Loucy (cell line): Measurements from ENCODE around the gene MFN1.

Experiments
- H2AFZ ChIP-seq: fragments of 200-600 bp; sonication (generic); 2 replicates; pipeline ENCODE4 v1.6.0; 2016; ENCODE audit warnings: antibody characterized with exemption, mild to moderate bottlenecking, low read length, moderate library complexity
- H3F3A ChIP-seq: fragments of 200-600 bp; 2 replicates; pipeline ENCODE4 v1.6.0; 2016; ENCODE audit warnings: antibody characterized with exemption, low read depth, mild to moderate bottlenecking
- H3K27me3 ChIP-seq: fragments of 200-600 bp; sonication (generic); 2 replicates; pipeline ENCODE4 v1.6.1; 2014; ENCODE audit warnings: low read length, mild to moderate bottlenecking; ENCODE audit not compliant: insufficient read depth, poor library complexity, severe bottlenecking
- H3K36me3 ChIP-seq: fragments of 200-600 bp; sonication (generic); 2 replicates; pipeline ENCODE4 v1.6.1; 2016; ENCODE audit warnings: low read length; ENCODE audit not compliant: insufficient read depth
- H3K4me1 ChIP-seq: fragments of 200-600 bp; sonication (generic); 2 replicates; pipeline ENCODE4 v1.5.1; 2014; ENCODE audit warnings: low read length, mild to moderate bottlenecking; ENCODE audit not compliant: insufficient read depth, poor library complexity, severe bottlenecking
- H3K4me2 ChIP-seq: fragments of 200-600 bp; sonication (generic); 2 replicates; pipeline ENCODE4 v1.6.0; 2014; ENCODE audit warnings: antibody characterized with exemption, low read length, low read depth, mild to moderate bottlenecking; ENCODE audit not compliant: poor library complexity, severe bottlenecking
- H3K4me3 ChIP-seq: fragments of 200-600 bp; sonication (generic); 2 replicates; pipeline ENCODE4 v1.5.1; 2014; ENCODE audit warnings: low read length, mild to moderate bottlenecking, mixed read lengths; ENCODE audit not compliant: poor library complexity, severe bottlenecking
- H3K79me2 ChIP-seq: fragments of 200-600 bp; sonication (generic); 2 replicates; pipeline ENCODE4 v1.6.1; 2014; ENCODE audit warnings: low read length; ENCODE audit not compliant: insufficient read depth
- H3K9ac ChIP-seq: fragments of 200-600 bp; sonication (generic); 2 replicates; pipeline ENCODE4 v1.6.0; 2014; ENCODE audit warnings: mild to moderate bottlenecking, low read depth, low read length, moderate library complexity; ENCODE audit not compliant: poor library complexity, severe bottlenecking
- H3K9me2 ChIP-seq: fragments of 200-600 bp; sonication (generic); replicated peaks from 2 replicates; pipeline ENCODE4 v1.6.1; 2016; ENCODE audit warnings: low read depth, low read length, mixed read lengths
- H3K9me3 ChIP-seq: fragments of 200-600 bp; sonication (generic); 2 replicates; pipeline ENCODE4 v1.6.1; 2014; ENCODE audit warnings: mild to moderate bottlenecking, antibody characterized with exemption, low read length, low read depth; ENCODE audit not compliant: insufficient read depth
- H4K20me1 ChIP-seq: fragments of 200-600 bp; sonication (generic); 2 replicates; pipeline ENCODE4 v1.6.0; 2014; ENCODE audit warnings: antibody characterized with exemption, low read length, mild to moderate bottlenecking; ENCODE audit not compliant: insufficient read depth, poor library complexity, severe bottlenecking
- EZH2phosphoT487 ChIP-seq: fragments of 200-600 bp; IDR thresholded peaks from 2 replicates; pipeline ENCODE4 v1.6.1; 2018; ENCODE audit warnings: antibody characterized with exemption, mild to moderate bottlenecking, moderate library complexity, borderline replicate concordance
- TF ChIP-seq, protein P1 (sequence below): fragments of 200-600 bp; sonication (generic); conservative IDR thresholded peaks from 2 replicates; pipeline ENCODE4 v1.5.1; 2014; ENCODE audit warnings: mild to moderate bottlenecking, antibody characterized with exemption, low read length

Gene MFN1

DNA sequence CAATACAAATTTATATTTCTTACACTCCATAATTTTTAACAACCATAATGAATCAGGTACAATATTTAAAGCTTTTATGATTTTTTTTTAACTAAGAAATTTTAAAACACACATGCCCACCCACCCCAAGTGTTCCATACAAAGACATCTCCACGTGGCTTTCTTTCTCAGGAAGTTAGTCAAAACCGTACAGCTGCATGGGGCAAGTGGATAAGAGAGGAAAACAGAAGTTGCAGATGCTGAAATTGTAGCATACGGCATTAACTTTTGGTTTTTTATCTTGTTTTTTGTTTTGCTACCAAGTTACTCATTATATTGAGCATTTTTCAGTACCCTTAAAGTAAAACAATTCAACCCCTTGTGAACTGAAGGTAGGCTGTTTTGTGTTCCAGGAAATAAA is 89.0 kb downstream of the MFN1 start:
- Histone ChIP-seq H3K9me2 (no peaks in the 10 kb centered on the region), H3K4me2 (peak overlapping the region; percentile 30), H3K27me3 (no peaks in the 10 kb centered on the region), H3K4me1 (peaks cover 16% of the 10 kb centered on the region), H3K4me3 (no peak overlapping the region), H3K9ac (no peak overlapping the region), H3F3A (no peaks in the 10 kb centered on the region), H3K9me3 (no peaks in the 10 kb centered on the region), H2AFZ (no peak overlapping the region), H4K20me1 (no peaks in the 10 kb centered on the region), H3K79me2 (peaks cover 34% of the 10 kb centered on the region), H3K36me3 (no peaks in the 10 kb centered on the region)
- no peak for TF ChIP-seq EZH2phosphoT487

DNA sequence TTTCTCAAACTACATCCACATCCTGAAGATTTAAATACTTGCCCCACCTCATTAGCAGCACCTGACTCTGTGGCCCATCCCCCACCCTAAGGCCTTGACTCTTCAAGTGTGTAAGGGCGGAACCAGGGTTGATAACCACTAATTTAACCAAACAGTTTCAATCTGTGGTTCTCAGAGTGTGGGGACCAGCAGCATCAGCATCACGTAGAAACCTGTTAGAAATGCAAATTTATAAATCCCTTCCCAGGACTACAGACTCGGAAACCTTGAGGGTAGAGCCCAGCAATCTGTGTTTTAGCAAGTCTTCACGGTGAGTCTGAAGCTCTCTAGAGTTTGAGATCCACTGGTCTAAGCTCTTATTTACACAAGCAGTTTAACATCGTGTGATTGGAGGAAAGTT is 91.3 kb downstream of the MFN1 start:
- Histone ChIP-seq H3K4me2 (no peak overlapping the region), H3K36me3 (no peaks in the 10 kb centered on the region), H3K4me3 (no peak overlapping the region), H3K9me3 (no peaks in the 10 kb centered on the region), H3K9ac (no peak overlapping the region), H3K27me3 (no peaks in the 10 kb centered on the region), H4K20me1 (no peaks in the 10 kb centered on the region), H2AFZ (no peak overlapping the region), H3K9me2 (no peaks in the 10 kb centered on the region), H3K4me1 (peaks cover 16% of the 10 kb centered on the region), H3F3A (no peaks in the 10 kb centered on the region), H3K79me2 (peaks cover 22% of the 10 kb centered on the region; the same call in 1 of the 2 replicates)
- TF ChIP-seq, protein P1, sequence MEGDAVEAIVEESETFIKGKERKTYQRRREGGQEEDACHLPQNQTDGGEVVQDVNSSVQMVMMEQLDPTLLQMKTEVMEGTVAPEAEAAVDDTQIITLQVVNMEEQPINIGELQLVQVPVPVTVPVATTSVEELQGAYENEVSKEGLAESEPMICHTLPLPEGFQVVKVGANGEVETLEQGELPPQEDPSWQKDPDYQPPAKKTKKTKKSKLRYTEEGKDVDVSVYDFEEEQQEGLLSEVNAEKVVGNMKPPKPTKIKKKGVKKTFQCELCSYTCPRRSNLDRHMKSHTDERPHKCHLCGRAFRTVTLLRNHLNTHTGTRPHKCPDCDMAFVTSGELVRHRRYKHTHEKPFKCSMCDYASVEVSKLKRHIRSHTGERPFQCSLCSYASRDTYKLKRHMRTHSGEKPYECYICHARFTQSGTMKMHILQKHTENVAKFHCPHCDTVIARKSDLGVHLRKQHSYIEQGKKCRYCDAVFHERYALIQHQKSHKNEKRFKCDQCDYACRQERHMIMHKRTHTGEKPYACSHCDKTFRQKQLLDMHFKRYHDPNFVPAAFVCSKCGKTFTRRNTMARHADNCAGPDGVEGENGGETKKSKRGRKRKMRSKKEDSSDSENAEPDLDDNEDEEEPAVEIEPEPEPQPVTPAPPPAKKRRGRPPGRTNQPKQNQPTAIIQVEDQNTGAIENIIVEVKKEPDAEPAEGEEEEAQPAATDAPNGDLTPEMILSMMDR = no peak
